CD4-positive, alpha-beta T cell (primary cell): Measurements from ENCODE around the gene RRP8. TPM values are rescaled to one million over a fixed set of nuclear protein-coding genes. Genes with fewer than 3 reads are reported as not detected.

ENCODE experiments used
- ATAC-seq: fragments of 200-7000 bp; cut with Tn5 transposase; one replicate; pipeline ENCODE4 v1.10.0; 2022; ENCODE audit warnings: mild to moderate bottlenecking; ENCODE audit not compliant: poor library complexity
- CTCF ChIA-PET: fragments of 350-600 bp; sonication (Branson Sonifier 250); formaldehyde crosslinking; loops from one replicate; lab custom pipeline; 2021; ENCODE audit warnings: antibody characterized with exemption, inconsistent platforms; lab: Charles Lee
- POLR2A ChIA-PET: fragments of 350-600 bp; sonication (Branson Sonifier 250); formaldehyde crosslinking; loops from one replicate; lab custom pipeline; 2021; ENCODE audit warnings: antibody characterized with exemption, inconsistent platforms; lab: Charles Lee
- DNase-seq, 14 experiments: peaks; one replicate each; pipeline ENCODE4 v3.0.0-alpha.2; 2013 to 2020; ENCODE audit warnings: mixed read lengths in 2 of 14
- H3K27ac ChIP-seq, 2 donors: one replicate each; pipeline versions ENCODE4 v1.5.1 to v1.7.0; 2013; ENCODE audit warnings: low read length in 2 of 2, low read depth in 1 of 2, mild to moderate bottlenecking in 1 of 2
- H3K27me3 ChIP-seq, 2 experiments: 1 replicate in 1 of 2; 2 replicates in 1 of 2; pipeline versions ENCODE4 v1.6.1 to v1.7.0; 2013; ENCODE audit warnings: low read length in 2 of 2, control low read depth in 1 of 2, mild to moderate bottlenecking in 1 of 2, moderate library complexity in 1 of 2; ENCODE audit not compliant: insufficient read depth in 2 of 2, control insufficient read depth in 1 of 2
- H3K36me3 ChIP-seq: one replicate; pipeline ENCODE4 v1.6.1; 2013; ENCODE audit warnings: low read length, control low read depth; ENCODE audit not compliant: insufficient read depth
- H3K4me1 ChIP-seq: one replicate; pipeline ENCODE4 v1.6.1; 2013; ENCODE audit warnings: low read length, control low read depth; ENCODE audit not compliant: insufficient read depth
- H3K4me3 ChIP-seq: one replicate; pipeline ENCODE4 v1.5.1; 2013; ENCODE audit warnings: mild to moderate bottlenecking, low read length, moderate library complexity
- H3K9me3 ChIP-seq, 2 experiments: 1 replicate in 1 of 2; 2 replicates in 1 of 2; pipeline versions ENCODE4 v1.6.1 to v1.7.0; 2013; ENCODE audit warnings: low read length in 2 of 2, mild to moderate bottlenecking in 2 of 2, control low read depth in 1 of 2, moderate library complexity in 1 of 2; ENCODE audit not compliant: control insufficient read depth in 1 of 2, insufficient read depth in 1 of 2
- H3K27ac Mint-ChIP-seq: one replicate; pipeline ENCODE4 v1.8.0; 2020; ENCODE audit warnings: mixed read lengths
- H3K27me3 Mint-ChIP-seq: one replicate; pipeline ENCODE4 v1.8.0; 2021; ENCODE audit warnings: mixed read lengths
- H3K36me3 Mint-ChIP-seq: one replicate; pipeline ENCODE4 v1.8.0; 2021; ENCODE audit warnings: low read depth, mixed read lengths
- H3K4me1 Mint-ChIP-seq: one replicate; pipeline ENCODE4 v1.8.0; 2021; ENCODE audit warnings: low read depth, mixed read lengths
- H3K4me3 Mint-ChIP-seq: one replicate; pipeline ENCODE4 v1.8.0; 2020; ENCODE audit warnings: mild to moderate bottlenecking, mixed read lengths
- H3K9me3 Mint-ChIP-seq: one replicate; pipeline ENCODE4 v1.8.0; 2020; ENCODE audit warnings: mixed read lengths
- intact Hi-C, 2 experiments: fragments of 100-400 bp; cut with DNase I in 1 of 2; cut with micrococcal nuclease in 1 of 2; formaldehyde crosslinking; loops; one replicate each; pipeline versions ENCODE4 v1.15.1 to v1.9.0; 2023 to 2025; cut with DNase I, micrococcal nuclease
- total RNA-seq, 174 experiments: library from RNA in 2 of 174; stranded (reverse) in 2 of 174; gene quantifications; one replicate each; pipeline ENCODE4 v1.2.3 and lab custom pipeline; 2021 to 2026
- TF ChIP-seq, protein P1 (sequence below): fragments of 200-600 bp; IDR thresholded peaks from one replicate; pipeline ENCODE4 v1.8.0; 2022; ENCODE audit warnings: antibody characterized with exemption, mild to moderate bottlenecking

The RRP8 gene
- total RNA-seq, 2 experiments from 2014 or later: 25.7 to 27.3 TPM

GRCh38 chr11:6594142-6594768 is 9.2 kb downstream of the RRP8 start:
- Histone ChIP-seq H3K9me3 (no peaks in the 10 kb centered on the region), H3K27ac (no peak overlapping the region), H3K27me3 (no peaks in the 10 kb centered on the region), H3K36me3 (peaks cover 48% of the 10 kb centered on the region), H3K4me3 (no peak overlapping the region), H3K4me1 (peaks cover 16% of the 10 kb centered on the region)
- peaks cover 85% of the 10 kb centered on the region for H3K36me3 Mint-ChIP-seq
- TF ChIP-seq, protein P1, sequence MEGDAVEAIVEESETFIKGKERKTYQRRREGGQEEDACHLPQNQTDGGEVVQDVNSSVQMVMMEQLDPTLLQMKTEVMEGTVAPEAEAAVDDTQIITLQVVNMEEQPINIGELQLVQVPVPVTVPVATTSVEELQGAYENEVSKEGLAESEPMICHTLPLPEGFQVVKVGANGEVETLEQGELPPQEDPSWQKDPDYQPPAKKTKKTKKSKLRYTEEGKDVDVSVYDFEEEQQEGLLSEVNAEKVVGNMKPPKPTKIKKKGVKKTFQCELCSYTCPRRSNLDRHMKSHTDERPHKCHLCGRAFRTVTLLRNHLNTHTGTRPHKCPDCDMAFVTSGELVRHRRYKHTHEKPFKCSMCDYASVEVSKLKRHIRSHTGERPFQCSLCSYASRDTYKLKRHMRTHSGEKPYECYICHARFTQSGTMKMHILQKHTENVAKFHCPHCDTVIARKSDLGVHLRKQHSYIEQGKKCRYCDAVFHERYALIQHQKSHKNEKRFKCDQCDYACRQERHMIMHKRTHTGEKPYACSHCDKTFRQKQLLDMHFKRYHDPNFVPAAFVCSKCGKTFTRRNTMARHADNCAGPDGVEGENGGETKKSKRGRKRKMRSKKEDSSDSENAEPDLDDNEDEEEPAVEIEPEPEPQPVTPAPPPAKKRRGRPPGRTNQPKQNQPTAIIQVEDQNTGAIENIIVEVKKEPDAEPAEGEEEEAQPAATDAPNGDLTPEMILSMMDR: no peak
- H3K27ac Mint-ChIP-seq: peak overlapping the region; percentile 29
- POLR2A ChIA-PET: interaction anchor here (0.7 to 1.5 kb wide), 2 partner anchors 9 to 75 kb away, joined by 3 to 6 read pairs; no protein-coding TSS in a partner anchor
- CTCF ChIA-PET: interaction anchor here (1.1 to 1.3 kb wide), 2 partner anchors 63 to 89 kb away, joined by 4 read pairs; partner anchors contain the start of gene MRPL17
- ATAC-seq: no peak
- no peaks in the 10 kb centered on the region for H3K9me3 Mint-ChIP-seq
- no peak overlapping the region for H3K4me3 Mint-ChIP-seq
- intact Hi-C loops: loop anchor here in 1 of 2 experiments (10.0 kb wide), 1 partner anchor 59 kb away; no protein-coding TSS in a partner anchor
- peaks cover 43% of the 10 kb centered on the region for H3K4me1 Mint-ChIP-seq
- DNase-seq: no peak
- H3K27me3 Mint-ChIP-seq: no peaks in the 10 kb centered on the region

DNA sequence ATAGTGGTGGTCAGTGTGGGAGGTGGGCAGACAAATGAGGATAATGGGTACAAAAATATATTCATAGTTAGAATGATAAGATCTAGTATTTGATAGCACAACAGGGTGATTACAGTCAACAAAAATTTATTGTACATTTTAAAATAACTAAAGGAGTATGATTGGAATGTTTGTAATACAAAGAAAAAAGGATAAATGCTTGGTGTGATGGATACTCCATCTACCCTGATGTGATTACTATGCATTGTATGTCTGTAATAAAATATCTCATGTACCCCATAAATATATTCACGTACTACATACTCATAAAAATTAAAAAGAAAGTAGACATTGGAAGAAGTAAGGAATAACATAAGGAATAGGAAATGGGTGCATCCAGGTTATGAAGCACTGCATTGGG is 15.4 kb downstream of the RRP8 start:
- Histone ChIP-seq H3K4me3 (no peak overlapping the region), H3K27me3 (no peaks in the 10 kb centered on the region), H3K9me3 (peaks cover 0 to 16% of the 10 kb centered on the region in 2 experiments), H3K27ac (no peak overlapping the region), H3K36me3 (peaks cover 11% of the 10 kb centered on the region), H3K4me1 (peaks cover under 1% of the 10 kb centered on the region)
- no peak for DNase-seq
- H3K27ac Mint-ChIP-seq: no peak overlapping the region
- TF ChIP-seq, protein P1: no peak
- POLR2A ChIA-PET: no interaction called here
- no peaks in the 10 kb centered on the region for H3K4me1 Mint-ChIP-seq
- ATAC-seq: no peak
- peaks cover 68% of the 10 kb centered on the region for H3K36me3 Mint-ChIP-seq
- CTCF ChIA-PET: no interaction called here
- peaks cover 14% of the 10 kb centered on the region for H3K9me3 Mint-ChIP-seq
- no peak overlapping the region for H3K4me3 Mint-ChIP-seq
- H3K27me3 Mint-ChIP-seq: no peaks in the 10 kb centered on the region
- intact Hi-C loops: no loop called here

GRCh38 chr11:6587360-6587953 is 16.0 kb downstream of the RRP8 start:
- no peaks in the 10 kb centered on the region for H3K4me1 Mint-ChIP-seq
- H3K9me3 Mint-ChIP-seq: peaks cover 17% of the 10 kb centered on the region
- ChIA-PET CTCF (no interaction called here), POLR2A (no interaction called here)
- Histone ChIP-seq H3K27me3 (no peaks in the 10 kb centered on the region), H3K4me3 (no peak overlapping the region), H3K36me3 (peaks cover 11% of the 10 kb centered on the region), H3K27ac (no peak overlapping the region), H3K9me3 (peaks cover 0 to 16% of the 10 kb centered on the region in 2 experiments), H3K4me1 (no peaks in the 10 kb centered on the region)
- no peak for DNase-seq
- H3K36me3 Mint-ChIP-seq: peaks cover 70% of the 10 kb centered on the region
- H3K27ac Mint-ChIP-seq: no peak overlapping the region
- intact Hi-C loops: no loop called here
- TF ChIP-seq, protein P1: no peak
- no peak overlapping the region for H3K4me3 Mint-ChIP-seq
- no peaks in the 10 kb centered on the region for H3K27me3 Mint-ChIP-seq
- ATAC-seq: no peak
